Spleen (tissue), 11 donors: ENCODE measurements around the gene ZMYND8. TPM values are rescaled to one million over a fixed set of nuclear protein-coding genes. Genes with fewer than 3 reads are reported as not detected.

Source experiments
- DNase-seq: peaks from one replicate; pipeline ENCODE4 v3.0.0-alpha.2; 2020
- H3K27ac ChIP-seq, 8 donors: fragments of 200-600 bp; sonication (generic) in 7 of 8; 1 replicate in 4 of 8; 2 replicates in 4 of 8; pipeline versions ENCODE4 v1.5.0 to v1.8.0; 2016 to 2021; ENCODE audit warnings: inconsistent platforms in 4 of 8, mild to moderate bottlenecking in 4 of 8, moderate library complexity in 1 of 8
- H3K27me3 ChIP-seq, 7 donors: fragments of 200-600 bp; sonication (generic) in 6 of 7; replicated peaks in 1 of 7; 1 replicate in 4 of 7; 2 replicates in 3 of 7; pipeline versions ENCODE4 v1.5.0 to v1.8.0; 2016 to 2021; ENCODE audit warnings: inconsistent platforms in 3 of 7, mild to moderate bottlenecking in 1 of 7
- H3K36me3 ChIP-seq, 6 donors: fragments of 200-600 bp; sonication (generic) in 5 of 6; 1 replicate in 4 of 6; 2 replicates in 2 of 6; pipeline versions ENCODE4 v1.5.0 to v1.8.0; 2016 to 2021; ENCODE audit warnings: inconsistent platforms in 2 of 6
- H3K4me1 ChIP-seq, 6 donors: fragments of 200-600 bp; sonication (generic) in 5 of 6; 1 replicate in 3 of 6; 2 replicates in 3 of 6; pipeline versions ENCODE4 v1.5.0 to v1.8.0; 2016 to 2021; ENCODE audit warnings: inconsistent platforms in 3 of 6
- H3K4me3 ChIP-seq, 8 donors: fragments of 200-600 bp; sonication (generic) in 7 of 8; 1 replicate in 4 of 8; 2 replicates in 4 of 8; pipeline versions ENCODE4 v1.5.0 to v1.8.0; 2016 to 2021; ENCODE audit warnings: inconsistent platforms in 4 of 8, mild to moderate bottlenecking in 4 of 8, moderate library complexity in 2 of 8
- H3K9me3 ChIP-seq, 8 donors: fragments of 200-600 bp; sonication (generic) in 7 of 8; 1 replicate in 4 of 8; 2 replicates in 4 of 8; pipeline versions ENCODE4 v1.5.0 to v1.8.0; 2016 to 2021; ENCODE audit warnings: inconsistent platforms in 4 of 8
- CTCF ChIP-seq, 11 experiments: fragments of 200-600 bp in 7 of 11; fragments of 450-650 bp in 4 of 11; sonication (generic) in 4 of 11; IDR thresholded peaks in 8 of 11; conservative IDR thresholded peaks in 3 of 11; 1 replicate in 7 of 11; 2 replicates in 4 of 11; pipeline versions ENCODE4 v1.4.0 to v1.8.0; 2016 to 2021; ENCODE audit warnings: antibody characterized with exemption in 11 of 11, inconsistent platforms in 4 of 11, mild to moderate bottlenecking in 1 of 11
- POLR2A ChIP-seq, 3 donors: fragments of 450-650 bp; IDR thresholded peaks; one replicate each; pipeline ENCODE4 v1.5.1; 2017; ENCODE audit warnings: antibody characterized with exemption in 3 of 3, mild to moderate bottlenecking in 1 of 3
- POLR2AphosphoS5 ChIP-seq, 3 donors: sonication (generic); formaldehyde crosslinking; IDR thresholded peaks; one replicate each; pipeline ENCODE4 v1.5.1; 2017; ENCODE audit warnings: antibody characterized with exemption in 3 of 3
- WGBS, 5 donors: extraction: QIAGEN DNeasy Blood & Tissue Kit in 3 of 5; methylation state at CpG; one replicate each; pipeline versions ENCODE4 v1.1.5 to v1.1.7; 2013 to 2018; 5-methylcytosine and 5-hydroxymethylcytosine counted together
- intact Hi-C: fragments of 100-400 bp; cut with DNase I; formaldehyde crosslinking; loops from one replicate; pipeline ENCODE4 v1.15.0; 2023; ENCODE audit warnings: low total_unique reads
- polyA plus RNA-seq, 3 donors: library from polyadenylated mRNA; stranded (reverse); fragments of 200-250 nt; gene quantifications; one replicate each; pipeline ENCODE4 v1.2.1, GENCODE V29; 2013
- total RNA-seq, 7 donors: library from RNA; depleted of rRNA in 3 of 7; stranded (reverse); fragments of >200 nt in 3 of 7; fragmentation: NEBNext Ultra II Directional in 4 of 7; extraction: Animal tissue kit (Norgen Biotek cat#: 25700) in 4 of 7; gene quantifications; one replicate each; pipeline versions ENCODE4 v1.1.0 to v1.2.1, GENCODE V29; 2016 to 2021
- donor health status: healthy with polysubstance abuse.
- donor health status: DM: no; HTN: no; CAD: no; lungs with moderate emphysema.
- donor health status: DM: no; HTN: no; CAD: no.
- donor health status: Bipolar disorder and iron deficiency.
- donor health status: healthy.
- donor health status: DM: no; HTN: no; CAD: no.
- donor health status: DM: yes; HTN: yes; CAD: no.

ZMYND8 gene
- total and polyA plus RNA-seq, 10 donors: 12.5 to 64.0 (median 46.8) TPM

- 9 to 32% (median 14%) methylated on average over 2 of the region's 2 CpGs for WGBS, 5 donors
- Histone ChIP-seq H3K4me3 (peak overlapping the region; percentile 9 to 62 (median 20)), H3K4me1 (peaks cover 82 to 100% (median 99%) of the 10 kb centered on the region in 6 donors)
Measured at GRCh38 chr20:47355489-47356219, 845 bp downstream of the ZMYND8 start.

GRCh38 chr20:47354714-47355488 lies 1.6 kb downstream of the ZMYND8 start:
- H3K36me3 ChIP-seq: no peaks in the 10 kb centered on the region
- no peak for TF ChIP-seq POLR2AphosphoS5 (IDR thresholded peaks at IDR 0.05)
- TF ChIP-seq CTCF (IDR thresholded peaks at IDR 0.05 in 8 of 11, conservative IDR thresholded peaks at IDR 0.05 in 3 of 11): no peak
- no peak for TF ChIP-seq POLR2A (IDR thresholded peaks at IDR 0.05)
- WGBS, 5 donors: 13 to 27% (median 17%) methylated on average over 4 of the region's 4 CpGs
- no peaks in the 10 kb centered on the region for H3K27me3 ChIP-seq
- peak overlapping the region in 7 of 8 donors; percentile 9 to 62 (median 24) for H3K4me3 ChIP-seq
- peaks cover 82 to 100% (median 99%) of the 10 kb centered on the region in 6 donors for H3K4me1 ChIP-seq
- intact Hi-C loops: no loop called here
- peak overlapping the region; percentile 96 to 99 (median 98) for H3K27ac ChIP-seq
- DNase-seq: peak; percentile 19
- no peaks in the 10 kb centered on the region for H3K9me3 ChIP-seq

More at GRCh38 chr20:47355489-47356219, 845 bp downstream of the ZMYND8 start:
- H3K9me3 ChIP-seq: no peaks in the 10 kb centered on the region
- TF ChIP-seq CTCF (IDR thresholded peaks at IDR 0.05 in 8 of 11, conservative IDR thresholded peaks at IDR 0.05 in 3 of 11) (no peak), POLR2A (IDR thresholded peaks at IDR 0.05) (no peak), POLR2AphosphoS5 (IDR thresholded peaks at IDR 0.05) (no peak)
- no peaks in the 10 kb centered on the region for H3K36me3 ChIP-seq
- no peaks in the 10 kb centered on the region for H3K27me3 ChIP-seq
- intact Hi-C loops: no loop called here
- H3K27ac ChIP-seq: peak overlapping the region; percentile 96 to 99 (median 98)
- DNase-seq: peak; percentile 41

- Histone ChIP-seq H3K27ac (peak overlapping the region; percentile 96 to 99 (median 98)), H3K36me3 (peaks cover 0 to 3% (median 0%) of the 10 kb centered on the region in 6 donors), H3K9me3 (no peaks in the 10 kb centered on the region), H3K4me3 (peak overlapping the region in 6 of 8 donors; percentile 9 to 62 (median 23)), H3K27me3 (no peaks in the 10 kb centered on the region), H3K4me1 (peaks cover 82 to 100% (median 99%) of the 10 kb centered on the region in 6 donors)
- intact Hi-C loops: no loop called here
- no peak for DNase-seq
- 9 to 18% (median 9%) methylated on average over 2 of the region's 2 CpGs for WGBS, 5 donors
- no peak for TF ChIP-seq POLR2A (IDR thresholded peaks at IDR 0.05)
- TF ChIP-seq POLR2AphosphoS5 (IDR thresholded peaks at IDR 0.05): no peak
- TF ChIP-seq CTCF (IDR thresholded peaks at IDR 0.05 in 8 of 11, conservative IDR thresholded peaks at IDR 0.05 in 3 of 11): no peak
Measured at GRCh38 chr20:47354464-47354713, 2.1 kb downstream of the ZMYND8 start.
